Ovary (tissue), 9 donors: Measurements from ENCODE around the gene ZER1. TPM values are rescaled to one million over a fixed set of nuclear protein-coding genes. Genes with fewer than 3 reads are reported as not detected.
A peak's percentile ranks its signal among the peaks of the same experiment; 100 is the strongest.
"Not testable (repeated sequence)": the region's sequence is repeated elsewhere in the genome, so short reads cannot be mapped to it uniquely, and the experiment has no call there.

Experiments used
- DNase-seq, 5 donors: peaks; one replicate each; pipeline ENCODE4 v3.0.0-alpha.2; 2019 to 2020
- H3K27ac ChIP-seq, 2 donors: fragments of 200-600 bp; one replicate each; pipeline versions ENCODE4 v1.5.1 to v1.8.0; 2019 to 2022
- H3K27me3 ChIP-seq: fragments of 200-600 bp; one replicate; pipeline ENCODE4 v1.8.0; 2022
- H3K36me3 ChIP-seq: fragments of 200-600 bp; sonication (generic); one replicate; pipeline ENCODE4 v1.5.1; 2019
- H3K4me1 ChIP-seq: one replicate; pipeline ENCODE4 v1.8.1; 2013; ENCODE audit warnings: mild to moderate bottlenecking, moderate library complexity; ENCODE audit not compliant: insufficient read depth
- H3K4me3 ChIP-seq: fragments of 200-600 bp; sonication (generic); one replicate; pipeline ENCODE4 v1.5.1; 2017
- H3K9me3 ChIP-seq, 2 donors: fragments of 200-600 bp in 1 of 2; sonication (generic) in 1 of 2; one replicate each; pipeline versions ENCODE4 v1.5.1 to v1.8.1; 2013 to 2019; ENCODE audit warnings: mild to moderate bottlenecking in 1 of 2, moderate library complexity in 1 of 2
- CTCF ChIP-seq, 3 donors: fragments of 450-650 bp in 2 of 3; fragments of 200-600 bp in 1 of 3; IDR thresholded peaks; one replicate each; pipeline versions ENCODE4 v1.5.1 to v1.8.0; 2016 to 2022; ENCODE audit warnings: antibody characterized with exemption in 3 of 3, mild to moderate bottlenecking in 1 of 3
- EP300 ChIP-seq: sonication (generic); formaldehyde crosslinking; IDR thresholded peaks from one replicate; pipeline ENCODE4 v1.6.1; 2017; ENCODE audit warnings: antibody characterized with exemption
- POLR2A ChIP-seq: fragments of 450-650 bp; IDR thresholded peaks from one replicate; pipeline ENCODE4 v1.6.1; 2017; ENCODE audit warnings: antibody characterized with exemption, mild to moderate bottlenecking, moderate library complexity
- WGBS, 3 donors: extraction: QIAGEN DNeasy Blood & Tissue Kit in 1 of 3; methylation state at CpG; one replicate each; pipeline versions ENCODE4 v1.1.5 to v1.1.7; 2013 to 2017; 5-methylcytosine and 5-hydroxymethylcytosine counted together
- intact Hi-C, 4 donors: fragments of 100-400 bp; cut with DNase I; formaldehyde crosslinking; loops; one replicate each; pipeline versions ENCODE4 v1.11.0 to v1.15.1; 2022 to 2023
- polyA plus RNA-seq, 2 donors: library from polyadenylated mRNA; stranded (reverse); fragments of 200-250 nt in 1 of 2; fragments of 350-450 nt in 1 of 2; fragmentation: Illumina TruSeq in 1 of 2; extraction: RNeasy Lipid Tissue Mini Kit (QIAGEN cat#74804) in 1 of 2; gene quantifications; one replicate each; pipeline ENCODE4 v1.2.3, GENCODE V29; 2013 to 2014
- total RNA-seq, 7 donors: library from RNA; depleted of rRNA in 2 of 7; stranded (reverse); fragments of >200 nt in 2 of 7; fragmentation: NEBNext Ultra II Directional in 3 of 7; extraction: Animal tissue kit (Norgen Biotek cat#: 25700) in 3 of 7; gene quantifications; one replicate each; pipeline versions ENCODE4 v1.1.0 to v1.2.4, GENCODE V29; 2016 to 2023
- donor health status: DM: no; HTN: no; CAD: no; lungs with moderate emphysema.
- donor health status: DM: no; HTN: no; CAD: no.
- donor health status: Bipolar disorder and iron deficiency.
- donor health status: DM: yes; HTN: yes; CAD: no.
- donor health status: DM: no; HTN: no; CAD: no.
- donor health status: DM: yes; HTN: yes; CAD: no.

Gene ZER1
- total and polyA plus RNA-seq, 9 donors: 16.3 to 46.1 (median 34.0) TPM

- intact Hi-C loops: loop anchor here in 1 of 4 donors (2.0 kb wide), 1 partner anchor 14 kb away; no protein-coding TSS in a partner anchor
- TF ChIP-seq CTCF (IDR thresholded peaks at IDR 0.05) (peak in 1 of 3 donors; percentile 10), EP300 (no peak), POLR2A (peak; percentile 59)
Observed at GRCh38 chr9:128786681-128787601, 15.2 kb upstream of the ZER1 start, which contains the start of gene TBC1D13. Gene TBC1D13 (plus strand): TSS chr9:128787253. CDS start chr9:128787354, 101 bp downstream.

GRCh38 chr9:128785427-128785826 lies 13.7 kb upstream of the ZER1 start:
- TF ChIP-seq POLR2A: no peak
- TF ChIP-seq EP300: no peak
- no peak for TF ChIP-seq CTCF (IDR thresholded peaks at IDR 0.05)
- H3K9me3 ChIP-seq: no peaks in the 10 kb centered on the region
- intact Hi-C loops: no loop called here
- no peak for DNase-seq
- no peaks in the 10 kb centered on the region for H3K36me3 ChIP-seq
- peaks cover 3% of the 10 kb centered on the region for H3K4me1 ChIP-seq
- no peak overlapping the region for H3K27ac ChIP-seq
- no peak overlapping the region for H3K4me3 ChIP-seq
- WGBS, 3 donors: 93 to 96% (median 95%) methylated on average over 6 of the region's 6 CpGs
- H3K27me3 ChIP-seq: no peaks in the 10 kb centered on the region

More at GRCh38 chr9:128786681-128787601, 15.2 kb upstream of the ZER1 start, which contains the start of gene TBC1D13:
- no peaks in the 10 kb centered on the region for H3K9me3 ChIP-seq
- peak within 1 kb of the TSS; percentile 99 for H3K4me3 ChIP-seq
- DNase-seq: peak; percentile 85 to 91 (median 89)
- 4 to 7% (median 6%) methylated on average over 55 to 64 of the region's 64 CpGs for WGBS, 3 donors
- H3K36me3 ChIP-seq: no peaks in the 10 kb centered on the region
- H3K27me3 ChIP-seq: no peaks in the 10 kb centered on the region
- peaks cover 3% of the 10 kb centered on the region for H3K4me1 ChIP-seq
- peak within 1 kb of the TSS; percentile 26 to 83 for H3K27ac ChIP-seq

- no peak for DNase-seq
- no peaks in the 10 kb centered on the region for H3K36me3 ChIP-seq
- H3K9me3 ChIP-seq: no peaks in the 10 kb centered on the region
- intact Hi-C loops: no loop called here
- H3K27ac ChIP-seq: no peak overlapping the region
- TF ChIP-seq POLR2A: no peak
- no peak for TF ChIP-seq CTCF (IDR thresholded peaks at IDR 0.05)
- TF ChIP-seq EP300: no peak
- no peak overlapping the region for H3K4me3 ChIP-seq
- H3K27me3 ChIP-seq: no peaks in the 10 kb centered on the region
- WGBS, 3 donors: 95 to 100% (median 97%) methylated on average over 1 of the region's 1 CpG
- H3K4me1 ChIP-seq: no peaks in the 10 kb centered on the region
Observed at GRCh38 chr9:128782669-128783068, 10.9 kb upstream of the ZER1 start.

GRCh38 chr9:128781187-128782070 lies 9.7 kb upstream of the ZER1 start:
- no peaks in the 10 kb centered on the region for H3K27me3 ChIP-seq
- no peaks in the 10 kb centered on the region for H3K4me1 ChIP-seq
- WGBS, 3 donors: 76 to 83% (median 77%) methylated on average over 7 of the region's 7 CpGs
- no peak overlapping the region for H3K4me3 ChIP-seq
- H3K9me3 ChIP-seq: no peaks in the 10 kb centered on the region
- TF ChIP-seq CTCF (IDR thresholded peaks at IDR 0.05) (no peak), POLR2A (no peak)
- H3K27ac ChIP-seq: no peak overlapping the region
- intact Hi-C loops: no loop called here
- H3K36me3 ChIP-seq: no peaks in the 10 kb centered on the region
- no peak for DNase-seq

- H3K9me3 ChIP-seq, H3K27ac ChIP-seq, intact Hi-C loops, H3K36me3 ChIP-seq, H3K4me3 ChIP-seq, H3K27me3 ChIP-seq, H3K4me1 ChIP-seq, DNase-seq: not testable (repeated sequence)
- 89 to 97% (median 94%) methylated on average over 10 to 26 of the region's 27 CpGs for WGBS, 3 donors
Observed at GRCh38 chr9:128780093-128780492, 8.4 kb upstream of the ZER1 start.
